DND-41 (cell line): ENCODE data around the gene KRTDAP.
"Not testable (repeated sequence)": the region's sequence is repeated elsewhere in the genome, so short reads cannot be mapped to it uniquely, and the experiment has no call there.

Experiments used
- CTCF ChIP-seq: IDR thresholded peaks from 2 replicates; pipeline ENCODE4 v1.5.1; 2012; ENCODE audit warnings: borderline replicate concordance, low read length, moderate library complexity, mild to moderate bottlenecking; ENCODE audit not compliant: poor library complexity, severe bottlenecking; ENCODE audit errors: extremely low read depth
- EZH2 ChIP-seq: IDR thresholded peaks from 3 replicates; pipeline ENCODE4 v1.6.1; 2012; ENCODE audit warnings: borderline replicate concordance, low read depth, mild to moderate bottlenecking, moderate library complexity, low read length, inconsistent platforms; ENCODE audit not compliant: severe bottlenecking

GRCh38 chr19:35461788-35462187, 28.5 kb downstream of the KRTDAP start:
- not testable (repeated sequence) for TF ChIP-seq EZH2, CTCF
